ENCODE measurements around the gene RASSF9.

The RASSF9 gene

DNA sequence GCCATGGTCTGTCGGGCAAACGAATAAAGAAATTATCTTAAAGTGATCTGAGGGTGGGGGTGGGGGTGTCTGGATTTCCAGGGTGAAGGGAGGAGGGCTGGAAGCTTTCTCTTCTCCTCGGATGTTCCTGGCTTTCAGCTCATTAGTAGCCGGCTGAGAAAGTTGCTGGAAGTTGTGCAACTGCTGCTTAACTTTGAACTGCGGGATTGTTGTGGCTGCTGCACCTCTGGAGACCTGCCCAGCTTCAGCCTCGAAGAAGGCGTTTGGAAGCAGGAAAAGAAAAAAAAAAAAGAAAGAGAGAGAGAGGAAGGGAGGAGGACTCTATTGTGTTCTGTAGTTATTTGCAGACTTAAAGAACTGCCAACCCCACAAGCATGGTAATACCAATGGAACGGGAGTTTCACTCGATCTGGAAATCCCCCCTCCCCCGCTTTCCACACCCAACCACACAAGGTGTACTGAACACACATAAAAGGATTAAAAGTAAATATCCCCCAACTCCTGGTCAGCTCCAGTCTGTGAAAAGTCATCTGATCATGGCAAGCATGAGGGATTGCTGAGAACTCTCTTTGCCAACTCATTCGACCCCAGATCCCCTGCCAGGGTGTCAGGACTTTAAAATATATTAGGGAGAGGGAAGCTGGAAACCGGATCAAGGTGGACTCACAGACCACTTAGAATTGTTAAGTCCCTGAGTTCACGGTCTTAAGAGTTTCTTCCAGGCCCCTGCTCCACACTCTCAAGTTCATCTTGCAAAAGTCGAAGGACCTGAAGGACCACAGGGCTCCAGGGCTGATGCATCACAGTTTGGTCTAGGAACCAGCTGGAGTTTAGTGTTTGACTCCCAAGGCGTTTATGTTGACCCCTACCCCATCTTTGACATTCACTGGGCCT is at the start of gene RASSF9:
Gene RASSF9, minus strand, starts transcription at position 213 of the 894 bp plus-strand sequence. Its CDS starts 208 bp downstream, at position 5.
- DNase-seq = peak; percentile 86

GRCh38 chr12:85883763-85884162 is 47.6 kb upstream of the RASSF9 start:
- peak; percentile 57 for DNase-seq

DNA sequence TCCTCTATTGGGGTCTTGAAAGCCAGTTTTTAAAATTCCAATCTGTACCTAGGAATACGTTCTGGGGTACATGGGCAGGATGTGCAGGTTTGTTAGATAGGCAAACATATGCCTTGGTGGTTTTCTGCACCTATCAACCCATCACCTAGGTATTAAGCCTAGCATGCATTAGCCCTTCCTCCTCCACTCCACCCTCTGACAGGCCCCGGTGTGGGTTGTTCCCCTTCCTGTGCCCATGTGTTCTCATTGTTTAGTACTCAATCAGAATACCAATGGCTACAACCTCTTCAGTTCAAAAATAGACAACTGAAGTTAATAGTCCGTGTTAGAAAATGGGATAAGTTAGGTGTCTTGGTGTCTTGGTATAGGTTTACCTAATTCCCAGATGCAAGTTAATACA is 41.2 kb upstream of the RASSF9 start:
- DNase-seq = peak; percentile 79

DNA sequence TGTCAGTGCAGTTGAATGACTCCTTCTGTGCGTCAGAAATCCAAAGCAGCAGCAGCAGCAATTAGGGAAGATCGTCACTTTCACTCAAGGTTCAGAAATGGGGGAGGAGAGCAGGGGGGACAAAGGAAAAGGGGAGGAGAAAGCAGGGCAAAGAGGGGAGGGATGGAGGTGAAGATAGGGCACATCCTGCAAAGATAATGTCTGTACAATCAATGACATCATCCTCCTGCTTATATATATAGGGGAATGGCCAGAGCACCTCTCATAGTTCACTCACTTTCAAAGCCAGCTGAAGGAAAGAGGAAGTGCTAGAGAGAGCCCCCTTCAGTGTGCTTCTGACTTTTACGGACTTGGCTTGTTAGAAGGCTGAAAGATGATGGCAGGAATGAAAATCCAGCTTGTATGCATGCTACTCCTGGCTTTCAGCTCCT is 37.8 kb upstream of the RASSF9 start, which contains the start of gene NTS:
Gene NTS, plus strand, starts transcription at position 265 of the 431 bp plus-strand sequence. Its CDS starts 109 bp downstream, at position 374.
- DNase-seq = peak; percentile 98

GRCh38 chr12:85872497-85873091 is 36.4 kb upstream of the RASSF9 start:
- DNase-seq = peak; percentile 91

DNA sequence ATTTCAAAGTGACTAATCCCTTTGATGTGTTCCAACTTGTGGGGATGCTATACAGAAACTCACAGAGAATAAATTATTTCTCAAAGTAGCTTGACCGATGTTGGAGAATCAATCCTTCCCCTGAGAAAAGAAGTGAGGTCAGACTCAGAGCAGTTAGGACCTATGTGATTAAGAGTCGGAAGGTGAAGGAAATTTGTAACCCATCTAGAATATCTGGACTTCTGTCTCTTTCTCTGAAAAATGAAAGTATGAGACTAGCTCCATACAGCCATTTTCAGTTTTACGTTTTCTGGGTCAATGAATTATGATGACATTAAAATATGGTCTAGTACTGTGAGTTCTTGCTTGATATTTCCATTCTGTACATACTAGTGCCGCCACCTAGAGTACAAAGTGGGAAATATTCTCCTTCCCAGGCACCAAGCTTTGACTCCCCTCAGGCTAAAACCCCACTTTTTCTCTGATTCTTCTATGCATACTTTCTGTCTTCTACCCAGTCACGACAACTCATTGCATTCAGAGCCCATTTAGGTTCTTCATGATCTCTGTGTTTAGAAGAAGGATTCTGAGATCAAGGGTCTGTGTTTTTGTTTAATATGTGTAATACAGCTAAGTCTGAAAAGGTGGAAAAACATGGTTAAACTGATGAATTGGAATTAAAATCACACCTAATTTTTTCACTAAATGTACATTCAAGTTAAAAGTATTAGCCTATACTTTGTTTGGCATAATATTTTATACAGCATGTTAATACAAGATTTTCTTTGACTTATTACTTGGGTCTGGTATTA is 31.0 kb upstream of the RASSF9 start:
- DNase-seq = peak; percentile 88

GRCh38 chr12:85865890-85866289 is 29.7 kb upstream of the RASSF9 start:
- peak; percentile 97 for DNase-seq

DNA sequence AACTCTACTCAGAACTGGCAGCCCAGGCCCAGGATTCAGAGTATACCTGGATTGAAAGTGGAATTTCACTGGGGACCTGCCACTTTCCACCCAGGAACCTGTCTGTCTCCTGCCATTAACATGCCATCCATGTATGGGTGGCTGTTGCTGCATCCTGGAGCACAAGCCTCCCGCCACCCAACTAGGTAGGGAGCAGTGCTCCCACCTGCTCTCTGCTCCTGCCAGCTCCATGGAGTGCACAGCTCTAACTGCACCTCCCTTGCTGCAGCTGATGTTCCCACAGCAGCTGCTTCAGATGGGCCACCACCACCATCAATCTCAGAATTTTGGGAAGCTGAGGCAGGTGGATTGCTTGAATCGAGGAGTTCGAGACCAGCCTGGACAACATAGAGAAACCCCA is 20.8 kb upstream of the RASSF9 start:
- DNase-seq = no peak

DNA sequence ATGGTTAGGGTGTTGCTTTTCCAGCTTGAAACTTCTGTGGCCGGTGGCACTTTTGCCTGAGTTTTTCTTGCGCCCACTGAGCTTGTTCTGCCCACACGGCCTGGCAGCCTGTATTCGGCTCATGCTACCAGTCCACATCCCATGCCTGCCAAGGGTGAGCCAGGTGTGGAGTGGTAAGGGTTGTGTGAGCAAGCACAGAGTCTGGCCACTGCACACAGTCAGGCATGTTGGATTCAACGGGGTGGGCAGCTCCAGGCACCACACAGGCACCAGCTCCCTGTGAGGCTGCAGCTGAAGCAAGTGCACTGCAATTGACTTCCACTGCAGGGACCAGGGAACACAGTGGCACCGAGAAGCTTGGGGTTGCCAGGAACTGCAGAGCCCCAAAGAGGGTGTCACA is 19.1 kb upstream of the RASSF9 start:
- DNase-seq = no peak

- DNase-seq = peak; percentile 34
These were observed 13.1 kb upstream of the RASSF9 start for GRCh38 chr12:85849344-85849743.

- DNase-seq = no peak
These were observed 7.5 kb upstream of the RASSF9 start for GRCh38 chr12:85843606-85844310.

- peak; percentile 66 for DNase-seq
These were observed 598 bp downstream of the RASSF9 start for GRCh38 chr12:85835426-85836196.

GRCh38 chr12:85834378-85834777 is 1.8 kb downstream of the RASSF9 start:
- peak; percentile 78 for DNase-seq

GRCh38 chr12:85833579-85833978 is 2.6 kb downstream of the RASSF9 start:
- DNase-seq = no peak

DNA sequence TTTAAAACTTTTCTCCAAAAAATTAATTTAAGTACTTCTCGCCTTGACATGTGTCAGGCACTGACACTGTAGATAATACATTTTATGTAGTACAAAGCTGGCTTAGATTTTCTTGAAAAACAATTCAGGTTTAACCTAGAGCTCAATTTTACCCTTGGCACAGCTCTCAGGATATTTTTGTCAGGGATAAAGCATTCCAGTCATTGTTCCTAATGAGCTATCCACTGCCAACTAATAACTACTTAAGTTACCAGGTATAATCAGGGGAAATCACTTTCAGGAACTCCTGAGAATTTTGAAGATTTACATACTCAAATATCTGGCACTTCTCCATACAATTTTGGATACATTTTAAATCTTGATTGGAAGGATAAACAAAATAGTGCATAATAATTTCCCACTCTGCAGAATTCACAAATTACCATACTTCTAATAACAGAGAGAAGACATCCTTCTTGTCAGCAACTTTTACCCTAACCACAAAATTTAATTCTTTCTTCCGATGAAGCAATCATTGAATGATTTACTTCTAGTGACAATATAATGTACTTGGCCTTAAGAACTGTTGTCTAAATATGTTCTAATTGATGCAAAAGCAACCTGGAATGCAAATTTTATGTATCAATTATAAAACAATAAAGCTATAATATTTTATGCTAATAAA is 4.8 kb downstream of the RASSF9 start:
- DNase-seq = peak; percentile 64

GRCh38 chr12:85829391-85829790 is 6.8 kb downstream of the RASSF9 start:
- DNase-seq = no peak

DNA sequence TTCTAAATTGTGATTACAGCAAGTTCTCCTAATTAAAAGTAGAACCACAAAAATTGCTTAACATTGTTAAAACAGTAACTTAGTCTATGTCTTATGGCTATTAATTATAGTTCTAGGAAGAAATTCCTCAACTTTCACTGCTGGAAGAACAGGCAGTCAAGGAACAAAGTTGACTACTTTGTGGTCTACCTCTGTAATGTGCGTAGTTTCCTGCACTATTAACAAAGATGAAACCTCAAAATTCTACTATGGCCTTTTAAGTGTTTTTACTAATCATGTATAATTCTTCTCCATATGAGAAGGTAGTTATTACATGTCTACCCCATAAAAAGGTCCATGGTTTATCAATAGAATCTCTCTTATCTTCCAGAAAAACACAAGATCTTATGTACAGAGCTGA is 7.6 kb downstream of the RASSF9 start:
- no peak for DNase-seq

DNA sequence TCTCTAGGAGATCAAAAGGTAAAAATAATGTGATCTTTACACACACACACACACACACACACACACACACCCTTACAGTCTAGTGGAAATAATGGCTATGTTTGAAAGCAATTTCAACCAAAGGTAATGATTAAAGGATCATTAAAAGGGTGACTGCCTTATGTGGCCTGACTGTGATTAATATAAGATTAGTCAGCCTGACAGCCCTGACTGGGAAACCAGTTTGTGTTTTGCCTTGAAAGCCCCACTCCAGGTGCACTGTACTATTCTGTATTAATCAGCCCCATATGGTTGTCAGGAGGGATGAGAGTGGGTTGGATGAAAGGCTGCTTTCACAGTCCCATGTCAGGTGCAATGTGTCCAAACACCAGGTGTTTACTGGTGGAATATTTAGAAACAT is 10.5 kb downstream of the RASSF9 start:
- peak; percentile 99 for DNase-seq

DNA sequence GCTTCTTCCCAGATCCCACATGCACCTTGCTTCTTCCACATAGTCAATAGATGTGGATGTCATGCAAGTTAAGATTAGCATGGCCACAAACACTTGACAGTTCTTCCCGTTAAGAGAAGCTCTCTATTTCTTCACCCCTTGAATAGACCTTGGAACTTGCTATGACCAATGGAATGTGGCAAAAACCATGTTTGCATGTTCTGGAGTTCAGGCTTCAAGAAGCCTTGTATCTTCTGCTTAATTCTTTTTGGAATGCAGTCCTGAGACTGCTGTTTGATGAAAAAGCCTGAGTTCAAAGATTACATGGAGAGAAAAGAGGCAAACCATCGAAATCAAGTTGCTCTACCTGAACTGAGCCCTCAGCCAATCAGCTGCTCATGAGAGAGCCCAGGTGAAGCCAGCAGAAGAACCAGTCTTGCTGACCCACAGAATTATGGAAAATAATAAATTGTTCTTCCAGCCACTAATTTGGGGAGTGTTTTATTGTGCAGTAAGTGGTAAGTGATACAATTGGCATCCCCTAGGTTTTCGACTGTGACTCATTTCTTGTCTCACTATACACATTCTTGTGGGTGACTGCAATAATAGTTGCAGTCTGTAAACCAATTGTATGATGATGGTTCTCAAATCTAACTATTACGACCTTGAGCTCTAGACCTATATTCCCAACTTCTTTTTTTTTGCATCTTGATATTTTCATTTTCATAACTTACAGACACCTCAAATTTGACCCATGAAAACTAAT is 12.6 kb downstream of the RASSF9 start:
- DNase-seq = no peak

DNA sequence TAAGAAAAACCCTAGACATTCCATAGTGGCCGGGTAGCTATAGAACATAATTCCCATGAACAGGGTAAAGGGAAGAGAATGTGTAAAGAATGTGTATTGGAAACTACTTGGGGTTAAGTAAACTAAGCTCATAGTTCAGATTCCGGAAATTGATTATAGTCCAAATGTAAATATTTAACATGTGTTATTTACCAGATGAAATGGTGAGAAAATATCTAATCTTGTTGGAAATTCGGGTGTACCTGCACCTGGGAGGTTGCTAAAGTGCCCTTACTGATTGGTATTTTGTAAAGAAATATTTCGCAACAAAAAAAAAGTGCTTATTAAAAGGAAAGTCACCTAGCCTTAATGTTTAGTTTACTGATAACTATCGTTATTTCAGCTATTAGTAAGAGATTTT is 14.4 kb downstream of the RASSF9 start:
- peak; percentile 30 for DNase-seq
